Tibial artery (tissue), 4 donors: ENCODE data around the gene WBP2.
"Not testable (repeated sequence)": the region's sequence is repeated elsewhere in the genome, so short reads cannot be mapped to it uniquely, and the experiment has no call there.

Source experiments
- DNase-seq, 2 donors: peaks; one replicate each; pipeline ENCODE4 v3.0.0-alpha.2; 2019
- H3K27ac ChIP-seq, 2 donors: fragments of 200-600 bp; sonication (generic) in 1 of 2; 1 replicate in 1 of 2; 2 replicates in 1 of 2; pipeline ENCODE4 v1.5.1; 2018 to 2019; ENCODE audit warnings: mild to moderate bottlenecking in 1 of 2
- H3K27me3 ChIP-seq, 2 donors: fragments of 200-600 bp; sonication (generic) in 1 of 2; one replicate each; pipeline versions ENCODE4 v1.5.1 to v1.6.0; 2016 to 2019
- H3K36me3 ChIP-seq, 3 donors: fragments of 200-600 bp; sonication (generic) in 2 of 3; one replicate each; pipeline ENCODE4 v1.5.1; 2016 to 2019; ENCODE audit warnings: mild to moderate bottlenecking in 2 of 3
- H3K4me1 ChIP-seq, 4 donors: fragments of 200-600 bp; sonication (generic) in 2 of 4; 1 replicate in 3 of 4; 2 replicates in 1 of 4; pipeline ENCODE4 v1.5.1; 2016 to 2019
- H3K4me3 ChIP-seq, 2 donors: fragments of 200-600 bp; sonication (generic) in 1 of 2; 1 replicate in 1 of 2; 2 replicates in 1 of 2; pipeline ENCODE4 v1.5.1; 2018 to 2019; ENCODE audit warnings: mild to moderate bottlenecking in 2 of 2
- H3K9me3 ChIP-seq, 3 donors: fragments of 200-600 bp; sonication (generic) in 1 of 3; one replicate each; pipeline ENCODE4 v1.5.1; 2016 to 2019
- intact Hi-C: fragments of 100-400 bp; cut with DNase I; formaldehyde crosslinking; loops from one replicate; pipeline ENCODE4 v1.15.0; 2023; ENCODE audit warnings: low total_unique reads
- TF ChIP-seq, protein P1 (sequence below), 2 experiments: fragments of 200-600 bp in 1 of 2; fragments of 450-650 bp in 1 of 2; IDR thresholded peaks; one replicate each; pipeline ENCODE4 v1.5.1; 2017 to 2019; ENCODE audit warnings: antibody characterized with exemption in 2 of 2, mild to moderate bottlenecking in 1 of 2, moderate library complexity in 1 of 2

WBP2 gene

DNA sequence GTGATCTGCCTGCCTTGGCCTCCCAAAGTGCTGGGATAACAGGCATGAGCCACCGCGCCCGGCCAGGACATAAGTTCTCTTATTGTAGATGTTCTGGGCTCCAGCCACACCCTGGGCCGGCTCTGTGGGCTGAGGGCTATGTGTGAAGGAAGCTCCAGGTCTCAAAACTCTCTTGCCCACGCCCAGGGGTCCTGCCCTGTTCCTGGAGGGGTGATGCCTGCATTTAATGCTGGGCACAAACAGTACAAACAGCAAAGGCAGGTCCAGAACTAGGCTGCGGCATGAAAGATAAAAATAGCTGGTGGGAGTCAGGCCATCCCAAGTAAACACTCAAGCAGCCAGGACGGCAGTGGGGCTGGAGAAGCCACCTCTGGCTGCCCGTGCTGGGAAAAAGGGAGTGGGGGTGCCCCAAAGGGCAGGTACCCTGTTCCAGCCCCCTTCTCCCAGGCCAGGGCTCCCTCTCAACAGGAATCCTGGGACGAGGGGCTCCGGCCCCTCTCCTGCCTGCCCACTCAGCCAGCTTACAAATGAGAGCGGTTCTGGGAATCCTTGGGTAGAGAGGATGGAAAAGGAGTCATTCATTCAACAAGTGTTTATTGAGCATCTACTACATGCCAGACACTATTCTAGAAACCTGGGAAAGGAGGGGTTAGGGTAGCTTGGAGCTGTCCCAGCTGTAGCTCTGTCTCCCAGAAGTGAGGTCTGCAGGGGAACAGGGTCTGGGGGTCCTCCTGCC lies 18.6 kb upstream of the WBP2 start:
- DNase-seq: peak; percentile 46 to 88
- Histone ChIP-seq H3K4me1 (peaks cover 23 to 84% (median 77%) of the 10 kb centered on the region in 4 donors), H3K27ac (peak overlapping the region; percentile 87 to 97), H3K4me3 (no peak overlapping the region), H3K27me3 (no peaks in the 10 kb centered on the region), H3K36me3 (peaks cover 9 to 25% (median 21%) of the 10 kb centered on the region in 3 donors), H3K9me3 (no peaks in the 10 kb centered on the region)
- intact Hi-C loops: no loop called here
- TF ChIP-seq, protein P1, sequence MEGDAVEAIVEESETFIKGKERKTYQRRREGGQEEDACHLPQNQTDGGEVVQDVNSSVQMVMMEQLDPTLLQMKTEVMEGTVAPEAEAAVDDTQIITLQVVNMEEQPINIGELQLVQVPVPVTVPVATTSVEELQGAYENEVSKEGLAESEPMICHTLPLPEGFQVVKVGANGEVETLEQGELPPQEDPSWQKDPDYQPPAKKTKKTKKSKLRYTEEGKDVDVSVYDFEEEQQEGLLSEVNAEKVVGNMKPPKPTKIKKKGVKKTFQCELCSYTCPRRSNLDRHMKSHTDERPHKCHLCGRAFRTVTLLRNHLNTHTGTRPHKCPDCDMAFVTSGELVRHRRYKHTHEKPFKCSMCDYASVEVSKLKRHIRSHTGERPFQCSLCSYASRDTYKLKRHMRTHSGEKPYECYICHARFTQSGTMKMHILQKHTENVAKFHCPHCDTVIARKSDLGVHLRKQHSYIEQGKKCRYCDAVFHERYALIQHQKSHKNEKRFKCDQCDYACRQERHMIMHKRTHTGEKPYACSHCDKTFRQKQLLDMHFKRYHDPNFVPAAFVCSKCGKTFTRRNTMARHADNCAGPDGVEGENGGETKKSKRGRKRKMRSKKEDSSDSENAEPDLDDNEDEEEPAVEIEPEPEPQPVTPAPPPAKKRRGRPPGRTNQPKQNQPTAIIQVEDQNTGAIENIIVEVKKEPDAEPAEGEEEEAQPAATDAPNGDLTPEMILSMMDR (IDR thresholded peaks at IDR 0.05): no peak

DNA sequence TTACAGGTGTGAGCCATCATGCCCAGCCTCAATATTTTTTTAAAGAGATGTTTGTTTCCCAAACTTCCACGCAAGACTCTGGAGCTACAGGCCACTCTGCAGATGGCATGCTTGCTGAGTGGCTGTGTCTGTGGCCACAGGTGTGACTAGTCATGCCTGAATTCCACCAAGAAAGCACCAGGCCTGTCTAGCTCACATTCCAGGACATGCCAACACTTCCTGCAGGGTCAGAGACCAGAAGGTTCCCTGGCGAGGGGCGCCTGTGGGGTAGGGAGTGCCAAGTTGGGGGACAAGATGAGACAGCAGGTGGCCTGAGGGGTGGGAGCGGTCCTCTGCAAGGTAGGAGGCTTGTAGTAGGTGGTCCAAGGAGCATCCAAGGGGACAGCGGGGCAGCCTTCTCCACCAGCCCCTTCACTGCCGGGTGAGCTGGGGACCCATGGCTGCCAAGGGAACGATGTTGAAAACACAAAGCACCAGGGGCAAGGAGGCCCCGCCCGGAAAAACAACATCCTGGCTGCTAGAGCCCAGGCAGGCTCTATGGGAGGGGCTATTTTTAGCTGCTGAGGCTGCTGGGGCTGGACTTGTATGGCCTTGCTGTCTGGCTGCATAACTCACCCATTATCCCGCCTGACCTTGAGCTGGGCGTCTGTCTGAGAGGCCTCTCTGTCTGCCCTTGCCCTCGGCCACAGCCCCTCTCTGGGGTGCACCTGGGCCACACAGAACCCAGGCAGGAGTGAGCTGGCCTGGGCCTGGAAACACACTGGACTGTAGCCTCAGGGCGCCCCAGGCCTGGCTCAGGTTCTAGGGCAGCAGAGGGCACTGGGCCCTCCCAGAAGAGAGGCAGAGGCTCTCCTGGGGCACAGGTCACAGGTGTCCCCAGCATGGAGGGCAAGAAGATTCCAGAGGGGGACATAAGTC lies 17.6 kb upstream of the WBP2 start:
- Histone ChIP-seq H3K27ac (peak overlapping the region; percentile 87 to 97), H3K27me3 (no peaks in the 10 kb centered on the region), H3K4me3 (peak overlapping the region in 1 of 2 donors; percentile 20), H3K9me3 (no peaks in the 10 kb centered on the region), H3K4me1 (peaks cover 23 to 89% (median 81%) of the 10 kb centered on the region in 4 donors), H3K36me3 (peaks cover 9 to 25% (median 21%) of the 10 kb centered on the region in 3 donors)
- intact Hi-C loops: no loop called here
- peak; percentile 92 to 96 for DNase-seq
- TF ChIP-seq, protein P1 (IDR thresholded peaks at IDR 0.05): no peak

DNA sequence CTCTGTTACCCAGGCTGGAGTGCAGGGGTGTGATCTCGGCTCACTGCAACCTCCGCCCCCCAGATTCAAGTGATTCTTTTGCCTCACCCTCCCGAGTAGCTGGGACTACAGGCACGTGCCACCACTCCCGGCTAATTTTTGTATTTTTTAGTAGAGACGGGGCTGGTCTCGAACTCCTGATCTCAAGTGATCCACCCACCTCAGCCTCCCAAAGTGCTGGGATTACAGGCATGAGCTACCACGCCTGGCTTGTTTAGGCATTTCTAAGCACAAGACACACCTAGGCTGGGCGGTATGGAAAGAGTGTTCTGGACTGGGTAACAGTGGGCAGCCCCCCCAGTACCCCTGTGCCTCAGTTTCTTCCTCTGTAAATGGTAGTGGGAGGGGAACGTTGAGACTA lies 15.1 kb upstream of the WBP2 start:
- H3K9me3 ChIP-seq, H3K27me3 ChIP-seq, DNase-seq, intact Hi-C loops: not testable (repeated sequence)
- Histone ChIP-seq H3K4me3 (peak overlapping the region; percentile 32 to 38), H3K36me3 (peaks cover 9 to 16% (median 16%) of the 10 kb centered on the region in 3 donors), H3K4me1 (peaks cover 17 to 71% (median 63%) of the 10 kb centered on the region in 4 donors), H3K27ac (peak overlapping the region; percentile 92 to 97)

DNA sequence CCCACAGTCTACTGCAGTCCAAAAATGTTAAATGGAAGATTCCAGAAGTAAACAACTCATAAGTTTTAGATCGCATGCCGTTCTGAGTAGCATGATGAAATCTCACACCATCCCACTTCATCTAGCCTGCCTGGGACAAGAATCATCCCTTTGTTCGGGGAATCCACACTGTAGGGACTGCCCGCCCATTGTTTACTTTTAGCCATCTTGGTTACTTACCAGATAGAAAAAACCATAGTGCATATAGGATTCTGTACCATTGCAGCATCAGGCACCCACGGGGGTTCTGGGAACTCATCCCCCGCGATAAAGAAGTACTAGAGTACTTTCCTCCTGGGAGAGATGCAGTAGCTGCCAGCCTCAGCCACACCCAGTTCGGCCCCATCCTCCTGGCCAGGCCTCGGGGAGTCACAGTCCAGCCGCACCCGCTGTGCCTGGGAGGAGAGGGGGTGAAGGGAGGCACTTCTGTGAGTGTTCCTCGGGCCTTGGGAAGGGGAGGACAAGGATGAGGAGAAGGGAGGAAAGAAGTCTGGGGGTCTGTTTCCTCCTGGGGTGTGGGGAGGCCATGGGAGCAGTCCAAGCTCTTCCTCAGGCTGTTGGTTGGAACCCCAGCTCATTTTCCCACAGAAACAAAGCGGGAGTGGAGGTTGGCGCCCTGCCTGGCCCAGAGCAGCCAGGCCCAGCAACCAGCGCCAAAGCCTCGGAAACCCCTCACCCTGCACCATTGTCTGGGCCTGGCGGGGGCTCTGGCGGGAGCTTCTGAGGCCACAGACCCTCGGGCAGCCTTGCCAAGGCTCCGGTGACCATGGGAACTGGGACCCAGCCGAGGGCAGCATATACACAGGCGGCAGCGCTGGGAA lies 14.4 kb upstream of the WBP2 start:
- H3K27me3 ChIP-seq: no peaks in the 10 kb centered on the region
- H3K27ac ChIP-seq: peak overlapping the region; percentile 92 to 97
- TF ChIP-seq, protein P1 (IDR thresholded peaks at IDR 0.05): no peak
- no peaks in the 10 kb centered on the region for H3K9me3 ChIP-seq
- H3K36me3 ChIP-seq: peaks cover 3 to 9% (median 9%) of the 10 kb centered on the region in 3 donors
- intact Hi-C loops: no loop called here
- peak; percentile 78 to 88 for DNase-seq
- peak overlapping the region; percentile 32 to 38 for H3K4me3 ChIP-seq
- H3K4me1 ChIP-seq: peaks cover 11 to 71% (median 58%) of the 10 kb centered on the region in 4 donors

DNA sequence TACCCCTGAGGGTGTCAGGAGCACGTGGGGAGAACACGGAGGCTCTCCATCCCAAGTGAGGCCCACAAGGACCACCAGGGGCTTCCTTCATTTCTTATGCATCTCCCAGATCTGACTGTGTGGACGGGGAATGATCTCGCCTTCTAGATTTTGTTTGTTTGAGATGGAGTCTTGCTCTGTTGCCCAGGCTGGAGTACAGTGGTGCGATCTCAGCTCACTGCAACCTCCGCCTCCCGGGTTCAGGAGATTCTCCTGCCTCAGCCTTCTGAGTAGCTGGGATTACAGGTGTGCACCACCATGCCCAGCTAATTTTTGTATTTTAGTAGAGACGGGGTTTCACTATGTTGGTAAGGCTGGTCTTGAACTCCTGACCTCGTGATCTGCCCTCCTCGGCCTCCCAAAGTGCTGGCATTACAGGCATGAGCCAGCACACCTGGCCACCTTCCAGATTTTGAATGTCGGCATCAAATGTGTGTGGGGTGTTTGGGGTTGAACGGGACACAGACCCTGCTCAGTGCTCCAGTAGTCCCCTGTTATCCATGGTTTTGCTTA lies 13.7 kb upstream of the WBP2 start:
- intact Hi-C loops, DNase-seq, H3K27me3 ChIP-seq, H3K4me3 ChIP-seq, H3K36me3 ChIP-seq, H3K9me3 ChIP-seq: not testable (repeated sequence)
- H3K4me1 ChIP-seq: peaks cover 11 to 69% (median 56%) of the 10 kb centered on the region in 4 donors
- H3K27ac ChIP-seq: peak overlapping the region; percentile 92 to 97

DNA sequence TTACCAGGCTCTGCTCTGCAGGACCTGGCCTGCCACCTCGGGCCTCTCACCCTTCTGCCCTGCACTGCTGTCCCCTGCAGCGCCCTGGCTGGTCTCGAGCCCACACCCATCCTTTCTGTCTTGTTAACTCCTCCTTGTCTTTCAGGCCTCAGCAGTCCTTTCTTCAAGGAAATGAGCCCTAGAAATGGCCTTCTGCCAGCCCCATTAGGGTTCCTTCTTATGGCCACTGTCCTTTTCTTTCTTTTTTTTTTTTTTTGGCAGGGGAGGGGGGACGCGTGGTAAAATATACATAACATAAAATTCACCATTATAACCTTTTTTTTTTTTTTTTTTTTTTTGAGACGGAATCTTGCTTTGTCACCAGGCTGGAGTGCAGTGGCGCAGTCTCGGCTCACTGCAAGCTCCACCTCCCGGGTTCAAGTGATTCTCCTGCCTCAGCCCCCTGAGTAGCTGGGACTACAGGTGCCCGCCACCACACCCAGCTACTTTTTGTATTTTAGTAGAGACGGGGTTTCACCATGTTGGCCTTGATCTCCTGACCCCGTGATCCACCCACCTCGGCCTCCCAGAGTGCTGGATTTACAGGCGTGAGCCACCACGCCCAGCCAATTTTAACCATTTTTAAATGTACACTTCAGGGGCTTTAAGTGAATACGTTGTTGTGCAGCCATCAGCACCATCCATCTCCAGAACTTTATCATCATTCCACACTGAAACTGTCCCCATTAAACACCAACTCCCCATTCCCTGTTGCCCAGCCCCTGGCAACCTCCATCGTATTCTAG lies 10.5 kb upstream of the WBP2 start:
- H3K9me3 ChIP-seq, H3K27me3 ChIP-seq, H3K36me3 ChIP-seq, DNase-seq, H3K4me3 ChIP-seq, intact Hi-C loops: not testable (repeated sequence)
- H3K4me1 ChIP-seq: peaks cover 6 to 37% (median 30%) of the 10 kb centered on the region in 4 donors
- peak overlapping the region in 1 of 2 donors; percentile 73 for H3K27ac ChIP-seq

DNA sequence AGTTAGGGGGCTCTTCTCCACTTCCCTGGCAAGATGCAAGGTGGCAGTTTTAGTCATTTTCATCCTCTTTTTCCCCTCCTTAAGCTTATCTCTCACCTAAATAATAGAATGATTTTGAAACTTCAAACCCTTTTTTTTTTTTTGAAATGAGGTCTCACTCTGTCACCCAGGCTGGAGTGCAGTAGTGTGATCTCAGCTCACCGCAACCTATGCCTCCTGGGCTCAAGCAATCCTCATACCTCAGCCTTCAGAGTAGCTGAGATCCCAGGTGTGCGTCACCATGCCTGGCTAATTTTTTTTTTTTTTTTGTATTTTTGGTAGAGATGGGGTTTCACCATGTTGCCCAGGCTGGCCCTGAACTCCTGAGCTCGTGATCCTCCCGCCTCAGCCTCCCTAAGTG lies 9.8 kb upstream of the WBP2 start:
- H3K36me3 ChIP-seq, H3K4me3 ChIP-seq, H3K9me3 ChIP-seq, H3K27me3 ChIP-seq, DNase-seq, intact Hi-C loops: not testable (repeated sequence)
- H3K27ac ChIP-seq: peak overlapping the region; percentile 46 to 73
- peaks cover 4 to 30% (median 24%) of the 10 kb centered on the region in 4 donors for H3K4me1 ChIP-seq
